Measurements from ENCODE around the gene RNU6-9. TPM values are rescaled to one million over a fixed set of nuclear protein-coding genes. Genes with fewer than 3 reads are reported as not detected.

Gene RNU6-9
- total and polyA plus RNA-seq, 2 of the 13 experiments (the other 11 are each of a cell fraction or from before 2014, with no cell fraction given): under 0.01 TPM; not detected in 1

DNA sequence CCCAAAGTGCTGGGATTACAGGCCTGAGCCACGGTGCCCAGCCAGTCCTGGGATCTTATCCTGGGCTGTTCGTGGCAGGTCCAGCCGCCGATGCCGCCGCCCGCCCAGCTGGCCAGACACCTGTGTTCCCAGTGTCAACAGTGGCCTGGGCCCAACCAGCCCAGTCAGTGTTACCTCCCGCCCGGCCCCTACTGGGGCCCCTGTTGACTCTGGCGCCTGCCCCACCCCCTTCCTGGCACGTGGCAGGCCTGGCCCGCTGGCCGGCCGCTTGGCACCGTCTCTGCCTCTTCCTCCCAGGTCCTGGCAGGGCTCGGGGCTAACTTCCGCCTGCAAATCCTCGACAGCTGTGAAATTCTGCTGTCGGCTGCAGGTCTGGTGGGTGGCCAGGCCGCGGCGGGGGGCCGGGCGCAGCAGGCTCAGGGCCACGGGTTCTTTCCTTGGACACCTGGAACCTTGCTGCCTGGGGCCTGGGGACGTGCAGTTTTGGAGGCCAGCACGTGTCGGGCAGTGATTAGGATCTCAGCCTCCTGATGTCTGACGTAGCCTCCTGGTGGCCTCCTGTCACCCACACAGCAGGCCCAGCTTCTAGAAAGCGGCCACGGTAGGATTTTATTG, 41.7 kb downstream of the RNU6-9 start (continued):
- TF ChIP-seq ZNF564 (CRISPR knock-in tag; IDR thresholded peaks at IDR 0.05) (peak; percentile 84; the same call in 1 of the 2 replicates), NFE2L1 (CRISPR knock-in tag; IDR thresholded peaks at IDR 0.05; ENCODE audit: borderline replicate concordance) (no peak), ATF7-NPFF (CRISPR knock-in tag; IDR thresholded peaks at IDR 0.05; ENCODE audit: low read depth) (peak; percentile 84; the same call in 1 of the 2 replicates), NFRKB (IDR thresholded peaks at IDR 0.05) (no peak), ZNF619 (CRISPR knock-in tag; IDR thresholded peaks at IDR 0.05) (peak; percentile 78; the same call in 1 of the 2 replicates), ZNF576 (CRISPR knock-in tag; IDR thresholded peaks at IDR 0.05) (no peak), ZNF207 (IDR thresholded peaks at IDR 0.05; ENCODE audit: borderline replicate concordance) (no peak), TFE3 (CRISPR knock-in tag; IDR thresholded peaks at IDR 0.05) (peak; percentile 94), NONO (IDR thresholded peaks at IDR 0.05) (no peak), NONO (CRISPR knock-in tag; conservative IDR thresholded peaks at IDR 0.05) (peak; percentile 86), HNF1B (CRISPR knock-in tag; IDR thresholded peaks at IDR 0.05) (peak; percentile 89), MIER2 (CRISPR knock-in tag; IDR thresholded peaks at IDR 0.05) (peak; percentile 57; the same call in 1 of the 2 replicates), PRMT3 (CRISPR knock-in tag; IDR thresholded peaks at IDR 0.05; ENCODE audit: borderline replicate concordance, low read depth) (no peak)
- TF ChIP-seq, protein P1, sequence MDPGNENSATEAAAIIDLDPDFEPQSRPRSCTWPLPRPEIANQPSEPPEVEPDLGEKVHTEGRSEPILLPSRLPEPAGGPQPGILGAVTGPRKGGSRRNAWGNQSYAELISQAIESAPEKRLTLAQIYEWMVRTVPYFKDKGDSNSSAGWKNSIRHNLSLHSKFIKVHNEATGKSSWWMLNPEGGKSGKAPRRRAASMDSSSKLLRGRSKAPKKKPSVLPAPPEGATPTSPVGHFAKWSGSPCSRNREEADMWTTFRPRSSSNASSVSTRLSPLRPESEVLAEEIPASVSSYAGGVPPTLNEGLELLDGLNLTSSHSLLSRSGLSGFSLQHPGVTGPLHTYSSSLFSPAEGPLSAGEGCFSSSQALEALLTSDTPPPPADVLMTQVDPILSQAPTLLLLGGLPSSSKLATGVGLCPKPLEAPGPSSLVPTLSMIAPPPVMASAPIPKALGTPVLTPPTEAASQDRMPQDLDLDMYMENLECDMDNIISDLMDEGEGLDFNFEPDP (CRISPR knock-in tag; conservative IDR thresholded peaks at IDR 0.05): no peak
- TF ChIP-seq, protein P2, sequence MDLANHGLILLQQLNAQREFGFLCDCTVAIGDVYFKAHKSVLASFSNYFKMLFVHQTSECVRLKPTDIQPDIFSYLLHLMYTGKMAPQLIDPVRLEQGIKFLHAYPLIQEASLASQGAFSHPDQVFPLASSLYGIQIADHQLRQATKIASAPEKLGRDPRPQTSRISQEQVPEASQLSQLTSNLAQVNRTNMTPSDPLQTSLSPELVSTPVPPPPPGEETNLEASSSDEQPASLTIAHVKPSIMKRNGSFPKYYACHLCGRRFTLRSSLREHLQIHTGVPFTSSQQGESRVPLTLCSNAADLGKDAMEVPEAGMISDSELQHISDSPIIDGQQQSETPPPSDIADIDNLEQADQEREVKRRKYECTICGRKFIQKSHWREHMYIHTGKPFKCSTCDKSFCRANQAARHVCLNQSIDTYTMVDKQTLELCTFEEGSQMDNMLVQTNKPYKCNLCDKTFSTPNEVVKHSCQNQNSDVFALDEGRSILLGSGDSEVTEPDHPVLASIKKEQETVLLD (CRISPR knock-in tag; IDR thresholded peaks at IDR 0.05; ENCODE audit: low read depth): 0 out of 2 replicates have a peak, but pooled peaks have one; percentile 43

Measured in HepG2 (cell line).